Lower lobe of right lung (tissue), 2 donors: ENCODE results near the gene MED9. TPM values are rescaled to one million over a fixed set of nuclear protein-coding genes. Genes with fewer than 3 reads are reported as not detected.

Experiments used
- ATAC-seq, 2 donors: fragments of 200-7000 bp; cut with Tn5 transposase; one replicate each; pipeline ENCODE4 v1.9.1; 2020 to 2022; ENCODE audit warnings: mild to moderate bottlenecking in 2 of 2, moderate library complexity in 2 of 2
- DNase-seq: peaks from one replicate; pipeline ENCODE4 v3.0.0-alpha.2; 2020
- H3K27ac ChIP-seq: fragments of 200-600 bp; one replicate; pipeline ENCODE4 v1.8.0; 2022
- H3K27me3 ChIP-seq: fragments of 200-600 bp; one replicate; pipeline ENCODE4 v1.8.0; 2022; ENCODE audit warnings: low read depth
- H3K36me3 ChIP-seq: fragments of 200-600 bp; one replicate; pipeline ENCODE4 v1.8.0; 2022; ENCODE audit warnings: mild to moderate bottlenecking
- H3K4me1 ChIP-seq: fragments of 200-600 bp; one replicate; pipeline ENCODE4 v1.8.0; 2022
- H3K4me3 ChIP-seq: fragments of 200-600 bp; one replicate; pipeline ENCODE4 v1.8.0; 2022; ENCODE audit warnings: mild to moderate bottlenecking
- H3K9me3 ChIP-seq: fragments of 200-600 bp; one replicate; pipeline ENCODE4 v1.8.0; 2022
- intact Hi-C: fragments of 100-400 bp; cut with DNase I; formaldehyde crosslinking; loops from one replicate; pipeline ENCODE4 v1.11.0; 2022
- total RNA-seq: library from RNA; stranded (reverse); fragmentation: NEBNext Ultra II Directional; extraction: Animal tissue kit (Norgen Biotek cat#: 25700); gene quantifications from one replicate; pipeline ENCODE4 v1.2.1, GENCODE V29; 2021
- TF ChIP-seq, protein P1 (sequence below): fragments of 200-600 bp; IDR thresholded peaks from one replicate; pipeline ENCODE4 v1.8.0; 2022; ENCODE audit warnings: antibody characterized with exemption, mild to moderate bottlenecking
- donor health status: DM: no; HTN: yes; CAD: no; lungs with severe emphysema.

Gene MED9
- total RNA-seq, 1 donor from 2014 or later, result 14.5 TPM

DNA sequence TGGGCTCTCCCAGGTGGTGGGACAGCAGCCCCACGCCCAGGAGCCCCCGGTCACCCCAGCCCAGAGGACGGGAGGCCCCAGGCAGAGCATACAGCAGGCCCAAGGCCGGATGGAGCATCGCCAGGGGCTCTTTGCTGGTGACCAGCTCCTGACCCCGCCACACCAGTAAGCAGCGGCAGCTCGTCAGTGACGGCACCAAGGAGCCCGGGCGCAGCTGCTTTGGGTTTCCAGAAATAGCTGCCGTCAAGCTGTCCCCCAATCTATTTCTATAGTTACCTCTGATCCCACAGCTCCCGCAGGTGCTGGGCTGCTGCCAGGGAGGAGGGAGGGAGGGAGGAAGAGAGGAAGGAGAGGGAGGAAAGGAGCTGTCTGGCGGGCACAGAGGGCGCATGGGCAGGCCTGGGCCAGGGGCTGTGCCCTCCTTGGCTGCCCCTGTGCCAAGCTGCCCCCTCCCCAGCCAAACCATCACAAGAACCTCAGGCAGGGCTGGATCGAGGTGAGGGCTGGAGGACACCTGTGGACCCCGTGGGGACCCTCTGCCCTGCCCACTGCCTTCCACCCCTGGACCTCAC, 30.2 kb downstream of the MED9 start:
- H3K4me3 ChIP-seq, result no peak overlapping the region
- H3K9me3 ChIP-seq, result no peaks in the 10 kb centered on the region
- H3K27ac ChIP-seq, result peak overlapping the region; percentile 78
- H3K4me1 ChIP-seq, result no peaks in the 10 kb centered on the region
- intact Hi-C loops, result no loop called here
- H3K27me3 ChIP-seq, result no peaks in the 10 kb centered on the region
- DNase-seq (peak; percentile 49), ATAC-seq (peak; percentile 2 to 27)
- TF ChIP-seq, protein P1, sequence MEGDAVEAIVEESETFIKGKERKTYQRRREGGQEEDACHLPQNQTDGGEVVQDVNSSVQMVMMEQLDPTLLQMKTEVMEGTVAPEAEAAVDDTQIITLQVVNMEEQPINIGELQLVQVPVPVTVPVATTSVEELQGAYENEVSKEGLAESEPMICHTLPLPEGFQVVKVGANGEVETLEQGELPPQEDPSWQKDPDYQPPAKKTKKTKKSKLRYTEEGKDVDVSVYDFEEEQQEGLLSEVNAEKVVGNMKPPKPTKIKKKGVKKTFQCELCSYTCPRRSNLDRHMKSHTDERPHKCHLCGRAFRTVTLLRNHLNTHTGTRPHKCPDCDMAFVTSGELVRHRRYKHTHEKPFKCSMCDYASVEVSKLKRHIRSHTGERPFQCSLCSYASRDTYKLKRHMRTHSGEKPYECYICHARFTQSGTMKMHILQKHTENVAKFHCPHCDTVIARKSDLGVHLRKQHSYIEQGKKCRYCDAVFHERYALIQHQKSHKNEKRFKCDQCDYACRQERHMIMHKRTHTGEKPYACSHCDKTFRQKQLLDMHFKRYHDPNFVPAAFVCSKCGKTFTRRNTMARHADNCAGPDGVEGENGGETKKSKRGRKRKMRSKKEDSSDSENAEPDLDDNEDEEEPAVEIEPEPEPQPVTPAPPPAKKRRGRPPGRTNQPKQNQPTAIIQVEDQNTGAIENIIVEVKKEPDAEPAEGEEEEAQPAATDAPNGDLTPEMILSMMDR, result no peak
- no peaks in the 10 kb centered on the region for H3K36me3 ChIP-seq

DNA sequence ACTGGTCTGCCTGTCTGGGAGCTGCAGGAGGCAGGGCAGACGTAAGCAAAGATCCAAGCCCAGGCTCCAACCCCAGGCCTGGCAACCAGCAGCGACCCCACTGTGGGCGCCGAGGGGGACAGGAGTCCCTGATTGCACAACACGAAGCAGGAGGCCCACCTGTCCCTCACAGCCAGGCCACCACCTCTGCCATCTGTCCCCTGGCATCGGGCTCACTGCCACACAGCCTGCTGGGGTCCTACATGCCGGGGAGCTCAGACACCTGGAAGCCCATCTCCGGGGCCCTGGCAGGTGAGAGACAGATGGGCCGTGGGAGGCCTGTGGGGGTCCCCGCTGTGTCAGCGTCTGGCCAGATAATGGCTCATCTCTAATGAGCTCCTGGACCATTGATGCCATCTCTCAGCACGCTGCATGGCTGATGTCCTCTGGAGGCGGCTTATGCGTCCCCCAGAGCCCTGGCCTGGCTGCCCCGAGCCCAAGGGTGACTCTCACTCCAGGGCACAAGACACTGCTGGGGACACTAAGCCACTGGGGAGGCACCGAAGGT, 30.7 kb downstream of the MED9 start:
- no peaks in the 10 kb centered on the region for H3K4me1 ChIP-seq
- TF ChIP-seq, protein P1, result no peak
- no peak overlapping the region for H3K4me3 ChIP-seq
- ATAC-seq (no peak), DNase-seq (peak; percentile 32)
- intact Hi-C loops, result no loop called here
- no peaks in the 10 kb centered on the region for H3K27me3 ChIP-seq
- no peaks in the 10 kb centered on the region for H3K36me3 ChIP-seq
- H3K9me3 ChIP-seq, result no peaks in the 10 kb centered on the region
- peak overlapping the region; percentile 78 for H3K27ac ChIP-seq

GRCh38 chr17:17508019-17508535, 31.3 kb downstream of the MED9 start:
- DNase-seq (peak; percentile 24), ATAC-seq (no peak)
- Histone ChIP-seq H3K27me3 (no peaks in the 10 kb centered on the region), H3K36me3 (no peaks in the 10 kb centered on the region), H3K27ac (no peak overlapping the region), H3K9me3 (no peaks in the 10 kb centered on the region), H3K4me1 (no peaks in the 10 kb centered on the region), H3K4me3 (no peak overlapping the region)
- TF ChIP-seq, protein P1, result no peak
- intact Hi-C loops, result no loop called here

- peak; percentile 30 for DNase-seq
- Histone ChIP-seq H3K27ac (no peak overlapping the region), H3K4me3 (no peak overlapping the region), H3K36me3 (no peaks in the 10 kb centered on the region), H3K27me3 (no peaks in the 10 kb centered on the region), H3K9me3 (no peaks in the 10 kb centered on the region), H3K4me1 (no peaks in the 10 kb centered on the region)
- ATAC-seq, result no peak
- intact Hi-C loops, result no loop called here
- TF ChIP-seq, protein P1, result no peak
These were observed 32.1 kb downstream of the MED9 start for GRCh38 chr17:17508646-17509591.

DNA sequence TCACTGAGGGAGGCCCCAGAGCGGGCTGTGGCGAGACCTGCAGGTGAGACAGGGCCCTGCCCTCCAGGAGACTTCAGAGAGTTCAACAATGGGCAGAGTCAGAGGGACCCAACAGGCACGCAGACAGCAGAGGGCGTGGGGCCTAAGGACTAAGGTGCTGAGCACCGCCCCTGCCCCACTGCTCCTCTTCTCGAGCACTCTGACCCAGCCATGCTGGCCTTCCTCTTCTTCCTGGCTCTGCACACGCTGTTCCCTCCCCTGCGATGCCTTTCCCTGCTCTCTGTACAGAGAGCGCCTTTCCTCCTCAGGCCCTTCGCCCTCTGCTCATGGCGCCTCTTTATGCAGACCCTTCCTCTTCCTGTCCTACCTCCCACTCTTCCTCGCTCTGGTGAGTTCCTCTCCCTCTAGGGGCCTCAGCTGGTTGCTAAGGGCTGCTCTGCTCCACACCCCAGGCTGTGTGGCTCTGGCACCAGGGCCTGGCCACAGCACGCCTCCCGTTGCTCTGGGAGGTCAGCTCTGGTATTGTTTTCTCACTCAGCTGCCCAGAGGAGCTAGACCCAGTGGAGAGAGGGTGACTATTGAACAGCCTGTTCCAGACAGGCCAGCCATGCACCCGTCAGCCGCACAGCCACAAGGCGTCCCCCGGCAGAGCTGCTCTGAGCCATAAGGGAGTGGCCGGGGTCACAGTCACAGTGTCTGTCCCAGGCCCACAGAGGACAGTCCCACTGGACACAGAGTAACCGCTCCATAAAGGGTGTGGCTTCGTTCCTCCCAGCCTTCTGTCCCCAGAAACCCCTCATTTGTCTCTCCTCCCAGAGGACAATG, 33.0 kb downstream of the MED9 start:
- TF ChIP-seq, protein P1, result no peak
- H3K4me1 ChIP-seq, result no peaks in the 10 kb centered on the region
- ATAC-seq (no peak), DNase-seq (peak; percentile 33)
- intact Hi-C loops, result no loop called here
- no peaks in the 10 kb centered on the region for H3K36me3 ChIP-seq
- no peak overlapping the region for H3K27ac ChIP-seq
- no peak overlapping the region for H3K4me3 ChIP-seq
- no peaks in the 10 kb centered on the region for H3K9me3 ChIP-seq
- no peaks in the 10 kb centered on the region for H3K27me3 ChIP-seq
